NCI-H2196 treated with DMSO at 0.1 percent for 48 hours (cell line): ENCODE results near the gene SUSD3.

Experiments
- DNase-seq: peaks from one replicate; lab custom pipeline; 2025; ENCODE audit not compliant: unreplicated experiment; lab: John Stamatoyannopoulos, UW

SUSD3 gene

DNA sequence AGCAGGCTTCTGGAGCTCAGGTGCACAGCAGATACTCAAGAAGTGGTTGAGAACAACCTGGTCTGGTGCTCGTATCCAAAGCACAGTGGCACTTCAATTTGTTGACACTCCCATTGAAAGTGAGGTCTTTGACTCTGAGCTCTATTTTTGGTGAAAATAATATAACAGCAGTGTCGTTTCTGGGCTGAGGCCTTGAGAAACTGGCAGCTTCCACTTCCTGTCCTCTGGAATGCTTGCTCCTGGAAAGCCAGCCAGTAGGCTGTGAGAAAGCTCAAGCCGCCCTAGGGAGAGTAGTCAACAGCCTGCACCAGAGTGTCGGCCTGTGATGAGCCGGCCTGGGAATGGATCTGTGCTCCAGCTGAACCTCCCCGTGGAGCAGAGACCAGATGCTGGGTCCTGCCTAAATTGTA is 6.8 kb upstream of the SUSD3 start:
- DNase-seq: no peak

DNA sequence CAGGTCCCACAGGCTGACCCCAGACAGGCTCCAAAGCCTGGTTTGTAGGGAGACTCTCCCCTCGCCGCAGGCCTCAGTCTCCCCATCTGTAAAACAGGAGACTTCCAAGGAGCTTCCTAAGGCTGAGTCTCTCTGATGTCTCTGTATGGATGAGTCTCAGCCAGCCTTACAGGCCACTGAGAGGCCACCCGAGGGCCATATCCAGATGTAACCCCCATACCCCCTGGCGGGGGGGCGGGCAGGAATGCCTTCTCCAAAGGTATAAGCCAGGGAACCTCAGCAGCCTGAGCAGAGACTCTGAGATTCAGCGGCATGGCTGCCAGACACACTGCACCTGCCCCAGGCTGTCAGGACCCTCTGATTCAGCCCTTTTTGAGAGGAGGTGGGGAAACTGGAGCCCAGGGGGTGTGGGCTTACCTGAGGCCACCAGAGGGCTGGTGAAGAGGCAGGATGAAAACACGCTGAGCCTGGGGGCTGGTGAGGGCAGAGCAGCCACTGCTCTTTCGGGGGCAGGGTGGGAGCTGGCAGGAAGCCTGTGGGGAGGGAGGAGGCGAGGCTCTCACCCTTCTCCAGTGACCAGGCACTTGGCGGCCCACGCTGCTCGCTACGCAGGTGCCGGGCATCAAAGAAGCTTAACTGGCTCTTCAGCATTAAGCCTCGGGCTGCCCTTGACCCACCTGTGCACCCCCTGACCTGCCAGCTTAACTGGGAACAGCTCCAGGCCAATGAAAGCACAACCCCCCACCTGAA is 5.5 kb upstream of the SUSD3 start:
- DNase-seq: no peak

DNA sequence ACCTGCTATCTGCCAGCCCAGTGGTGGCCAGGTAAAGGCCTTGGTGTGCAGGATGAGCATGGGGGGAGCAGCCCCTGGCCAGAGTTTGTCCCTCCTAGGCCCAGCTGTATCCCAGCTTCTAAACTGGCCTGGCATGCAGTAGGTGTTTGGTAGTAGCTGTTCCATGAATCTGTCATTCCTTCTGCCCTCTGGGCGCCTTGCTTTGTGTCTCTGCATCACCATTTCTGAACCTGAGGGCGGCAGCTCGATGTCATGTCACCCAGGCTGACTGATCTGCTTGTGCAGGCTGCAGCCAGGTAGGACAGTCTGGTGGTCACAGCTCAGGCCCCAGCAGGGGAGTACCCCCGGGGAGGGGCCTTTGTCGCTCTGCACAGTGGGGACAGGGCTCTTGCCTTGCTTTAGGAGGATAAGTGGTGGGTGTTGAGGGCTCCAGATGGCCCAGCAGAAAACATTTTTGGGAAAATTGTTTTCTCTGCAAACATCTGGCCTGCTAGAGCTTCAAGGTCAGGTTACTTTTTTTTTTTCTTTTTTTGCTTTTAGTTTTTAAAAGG is 4.6 kb upstream of the SUSD3 start:
- no peak for DNase-seq

DNA sequence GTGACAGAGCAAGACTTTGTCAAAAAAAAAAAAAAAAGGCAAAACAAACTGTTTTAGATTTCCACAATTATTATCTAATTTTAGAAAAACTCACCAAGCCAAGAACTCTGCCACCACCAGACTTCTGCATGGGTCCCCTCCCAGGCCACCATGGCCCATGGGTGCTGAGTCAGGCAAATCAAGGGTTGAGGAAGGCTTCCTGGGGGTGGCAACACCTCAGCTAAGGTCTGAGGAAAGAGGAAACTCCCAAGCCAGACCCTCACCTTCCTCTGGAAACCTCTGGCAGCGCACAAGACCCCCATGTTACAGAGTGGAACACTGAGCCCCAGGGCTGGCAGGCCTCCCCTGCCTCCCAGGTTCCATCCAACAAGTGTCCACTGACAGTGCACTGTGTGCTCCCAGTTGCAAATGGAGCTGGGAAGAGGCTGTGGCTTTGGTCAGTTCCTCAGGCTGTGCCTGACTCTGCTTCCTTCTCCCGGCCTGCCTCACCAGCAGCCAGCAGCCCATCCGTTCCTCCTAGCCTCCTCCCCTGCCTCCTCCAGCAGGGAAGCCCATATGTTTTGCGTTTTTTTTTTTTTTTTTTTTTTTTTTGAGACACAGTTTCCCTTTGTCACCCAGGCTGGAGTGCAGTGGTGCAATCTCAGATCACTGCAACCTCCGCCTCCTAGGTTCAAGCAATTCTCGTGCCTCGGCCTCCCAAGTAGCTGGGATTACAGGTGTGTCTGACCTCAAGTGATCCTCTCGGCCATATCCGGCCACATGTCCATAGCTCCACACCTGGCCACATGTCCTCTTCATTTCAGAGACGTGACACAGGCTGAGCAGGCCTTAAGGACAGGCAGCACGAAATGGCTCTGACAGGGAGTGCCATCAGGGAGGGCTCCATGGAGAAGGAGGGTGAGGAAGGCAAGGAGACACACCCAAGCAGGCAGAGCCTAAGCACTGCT is 3.5 kb upstream of the SUSD3 start:
- DNase-seq: no peak

DNA sequence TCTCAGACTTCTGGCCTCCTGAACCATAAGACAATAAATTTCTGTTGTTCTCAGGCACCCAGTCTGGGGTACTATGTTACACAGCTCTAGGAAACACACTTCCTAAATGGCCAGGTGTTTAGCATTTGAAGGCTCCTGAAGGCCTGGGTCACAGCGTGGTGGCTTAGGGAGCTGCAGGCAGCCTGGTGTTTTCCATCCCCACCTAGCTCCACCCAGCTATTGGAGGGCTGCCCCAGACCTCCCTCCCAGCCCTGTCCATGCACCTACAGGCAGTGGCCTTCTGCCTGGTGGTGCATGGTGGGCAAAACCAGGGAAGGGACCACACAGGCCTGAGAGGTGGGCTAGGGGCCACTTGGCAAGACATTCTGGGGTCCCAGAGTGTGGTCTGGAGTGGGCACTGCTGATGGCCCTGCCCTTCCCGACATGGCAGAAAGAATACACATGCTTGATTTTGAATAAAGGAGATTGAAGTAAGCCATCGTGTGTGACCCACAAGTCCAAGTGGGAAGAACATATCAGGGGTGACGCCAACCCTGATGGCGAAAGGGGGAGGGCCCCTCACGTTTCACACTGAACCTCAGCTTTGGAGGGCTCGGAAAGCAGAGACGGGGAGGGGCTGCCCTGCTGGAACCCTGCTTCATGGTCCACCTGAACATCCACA is 1.3 kb upstream of the SUSD3 start:
- no peak for DNase-seq

DNA sequence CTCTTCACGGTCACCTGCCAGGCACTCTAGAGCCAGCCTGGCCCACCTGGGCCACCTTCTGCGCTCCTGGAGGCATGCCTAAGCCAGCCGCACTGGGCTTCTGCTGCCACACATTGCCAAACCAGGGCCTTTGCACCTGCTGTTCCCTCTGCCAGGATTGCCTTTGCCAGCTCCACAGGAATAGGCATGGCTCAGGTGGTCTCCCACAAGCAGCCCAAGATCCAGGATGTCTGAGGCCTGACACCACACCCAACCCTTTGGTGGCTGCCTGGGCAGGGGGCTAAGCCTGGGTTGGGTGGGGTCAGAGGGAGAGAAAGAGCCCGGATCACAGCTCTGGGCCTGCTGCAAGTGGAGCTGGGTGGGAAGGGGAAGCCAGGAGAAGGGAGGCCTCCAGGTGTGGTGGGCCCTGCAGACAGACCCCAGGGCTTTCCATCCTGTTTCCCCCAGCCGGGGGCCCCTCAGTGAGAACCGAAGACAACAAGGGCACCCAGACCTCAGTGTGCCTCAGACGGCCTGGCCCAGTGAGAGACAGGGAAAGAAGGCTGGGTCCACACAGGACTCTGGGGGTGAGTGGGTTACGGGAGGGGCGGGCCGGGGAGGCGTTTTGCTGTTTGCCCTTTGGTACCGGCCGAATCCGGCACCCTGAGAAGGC is 672 bp upstream of the SUSD3 start:
- DNase-seq: no peak

DNA sequence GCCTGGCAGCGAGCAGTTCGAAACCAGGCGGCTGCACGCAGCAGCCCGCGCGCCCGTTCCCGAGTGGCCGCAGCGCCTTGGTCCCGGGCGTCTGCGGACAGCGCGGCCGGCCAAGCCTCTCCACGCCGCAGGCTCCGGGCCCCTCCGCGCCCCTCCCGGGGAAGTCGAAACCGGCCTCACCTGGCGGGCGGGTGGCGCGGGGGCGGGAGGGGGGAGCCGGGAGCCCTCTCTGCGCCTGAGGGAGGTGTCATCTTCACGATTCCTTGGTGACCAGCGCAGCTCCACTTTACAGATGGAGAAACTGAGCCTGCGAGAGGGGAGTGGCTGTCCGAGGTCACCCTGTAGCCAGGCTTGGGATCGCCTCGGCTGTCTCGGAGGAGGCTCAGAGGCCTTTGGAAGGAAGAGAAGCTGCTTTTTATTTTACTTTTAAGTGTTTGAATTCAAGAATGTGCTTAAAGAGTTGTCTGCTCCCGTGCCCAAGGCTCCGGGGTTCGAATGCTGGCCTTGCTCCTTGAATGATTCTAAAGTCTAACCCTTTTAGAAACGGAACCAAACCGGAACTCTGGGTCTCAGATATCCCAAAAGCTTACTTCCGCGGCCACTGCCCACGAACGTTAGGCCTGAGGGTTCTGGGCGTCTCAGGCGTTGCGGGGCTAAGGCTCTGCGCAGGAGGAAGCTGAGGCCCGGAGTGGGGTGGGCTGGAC is 662 bp downstream of the SUSD3 start:
- no peak for DNase-seq

DNA sequence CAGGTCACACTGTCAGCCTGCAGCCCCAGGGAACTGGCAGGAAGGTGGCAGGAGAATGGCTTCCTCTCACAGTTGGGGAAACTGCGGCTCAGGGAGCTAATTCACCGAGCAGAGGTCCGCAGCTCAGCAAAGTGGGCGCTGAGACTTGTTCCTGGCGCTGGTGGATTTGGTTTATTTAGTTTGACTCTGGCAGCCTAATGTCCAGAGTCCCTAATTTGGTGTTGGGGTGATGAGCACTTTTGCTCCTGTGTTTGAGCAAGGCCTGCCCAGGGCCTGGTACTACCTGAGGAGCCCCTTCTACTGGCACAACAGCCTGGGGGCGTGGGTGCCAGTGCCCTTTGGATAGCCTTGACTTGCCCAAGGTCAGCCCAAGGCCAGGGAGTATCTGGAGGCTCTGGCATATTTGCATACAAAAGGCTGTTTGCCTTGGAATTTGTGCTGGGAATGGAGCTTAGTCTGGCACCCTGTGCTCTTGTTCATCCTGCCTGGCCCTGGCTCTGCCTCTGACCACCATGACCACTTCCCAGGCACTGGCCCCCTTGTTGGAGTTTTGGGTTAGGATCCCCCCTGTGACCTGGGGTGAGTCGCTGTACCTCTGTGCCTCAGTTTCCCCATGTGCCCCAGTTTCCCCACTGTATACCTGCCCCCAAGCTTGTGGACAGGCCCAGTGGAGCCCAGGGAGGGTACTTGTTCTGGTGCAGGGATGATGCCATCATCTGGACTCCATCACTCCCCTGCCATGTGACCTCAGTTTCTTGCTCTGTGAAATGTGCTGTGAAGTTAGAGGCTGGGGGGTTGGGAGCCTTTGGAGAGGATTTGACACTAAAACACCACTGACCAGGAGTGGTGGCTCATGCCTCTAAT is 1.4 kb downstream of the SUSD3 start:
- DNase-seq: no peak

DNA sequence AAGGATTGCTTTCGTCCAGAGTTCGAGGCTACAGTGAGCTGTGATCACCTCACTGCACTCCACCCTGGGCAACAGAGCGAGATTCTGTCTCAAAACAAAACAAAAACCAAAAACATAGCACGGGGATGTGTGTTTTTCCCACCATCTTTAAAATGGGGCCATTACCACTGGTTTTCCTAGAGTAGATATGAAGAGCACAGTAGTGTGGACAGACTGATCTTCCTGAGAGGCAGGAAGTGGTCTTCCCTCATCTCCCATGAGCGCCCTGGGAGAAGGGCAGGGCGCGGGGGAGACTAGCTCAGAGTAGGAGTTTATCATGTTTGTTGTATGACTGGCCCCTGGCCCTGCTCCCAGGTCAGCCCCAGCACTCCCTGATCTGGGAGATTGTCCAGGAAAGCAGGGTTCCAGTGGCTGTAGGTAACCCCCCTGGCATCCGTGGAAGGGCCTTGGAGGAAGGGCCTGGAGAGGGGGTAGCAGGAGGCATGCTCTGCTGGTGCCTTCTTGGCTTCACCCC is 2.3 kb downstream of the SUSD3 start:
- no peak for DNase-seq

DNA sequence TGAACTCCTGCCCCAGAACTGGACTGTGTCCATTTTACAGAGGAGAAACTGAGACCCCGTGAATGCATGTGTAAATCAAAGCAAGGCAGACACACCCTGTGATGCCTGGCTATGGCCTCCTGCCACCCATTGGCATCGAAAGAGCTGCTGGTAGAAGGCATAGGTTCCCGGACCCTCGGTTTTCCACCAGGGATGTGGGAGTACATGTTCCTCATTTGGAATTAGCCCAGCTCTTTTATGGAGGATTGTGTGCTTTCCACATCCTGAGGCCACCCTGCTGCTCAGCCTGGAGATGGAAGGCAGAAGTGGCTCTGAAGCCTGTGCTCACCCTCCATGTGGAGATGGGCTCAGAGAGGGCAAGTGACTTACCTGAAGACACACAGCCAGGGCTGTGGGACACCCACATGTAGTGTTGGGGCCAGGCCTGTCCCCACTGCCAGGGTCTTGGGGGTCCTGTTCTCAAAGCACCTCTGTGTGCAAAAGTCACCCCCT is 2.8 kb downstream of the SUSD3 start:
- no peak for DNase-seq

DNA sequence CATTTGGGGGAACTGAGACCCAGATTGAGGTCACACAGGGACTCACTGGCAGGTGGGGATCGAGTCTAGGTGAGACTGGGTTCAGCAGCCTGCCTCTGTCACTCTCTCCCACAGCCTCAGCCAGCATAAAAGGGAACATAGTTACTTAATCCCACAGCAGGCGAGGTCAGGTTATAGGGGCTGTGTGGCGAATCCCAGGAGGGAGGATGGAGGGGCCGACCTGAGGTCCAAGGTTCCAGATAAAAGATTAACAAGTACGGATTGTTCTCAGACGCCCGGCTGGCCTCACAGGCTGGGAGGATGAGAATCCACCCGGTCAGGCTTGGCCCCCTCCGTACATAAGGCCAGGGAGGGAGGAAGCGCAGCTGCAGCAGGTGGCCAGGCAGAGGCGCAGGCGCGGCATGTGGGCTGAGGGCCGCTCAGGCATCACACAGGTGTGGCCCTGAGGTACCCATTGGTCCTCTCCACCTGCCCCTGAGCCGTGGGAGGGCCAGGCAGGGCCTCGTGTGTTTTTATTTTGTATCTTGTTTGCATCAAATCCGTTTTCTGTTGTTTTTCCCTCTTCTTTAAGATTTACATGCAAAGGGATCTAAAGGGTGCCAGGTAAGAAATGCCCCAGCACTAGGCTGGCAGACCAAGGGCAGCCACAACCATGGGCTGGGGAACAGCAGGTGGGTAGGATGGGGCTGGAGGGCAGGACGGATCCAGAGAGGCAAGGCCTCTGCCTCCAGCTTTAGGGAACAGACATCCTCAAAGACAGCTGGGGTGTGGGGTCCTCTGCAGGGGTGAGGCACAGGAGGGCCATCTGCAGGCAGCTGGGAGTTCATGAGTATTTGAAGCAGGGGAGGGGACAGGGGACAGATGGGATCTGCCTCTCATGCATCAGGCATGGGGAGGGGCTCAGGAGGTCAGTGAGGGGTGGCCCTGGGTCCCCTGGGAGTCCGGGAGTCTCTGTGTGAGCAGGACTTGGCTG is 3.6 kb downstream of the SUSD3 start:
- DNase-seq: no peak

DNA sequence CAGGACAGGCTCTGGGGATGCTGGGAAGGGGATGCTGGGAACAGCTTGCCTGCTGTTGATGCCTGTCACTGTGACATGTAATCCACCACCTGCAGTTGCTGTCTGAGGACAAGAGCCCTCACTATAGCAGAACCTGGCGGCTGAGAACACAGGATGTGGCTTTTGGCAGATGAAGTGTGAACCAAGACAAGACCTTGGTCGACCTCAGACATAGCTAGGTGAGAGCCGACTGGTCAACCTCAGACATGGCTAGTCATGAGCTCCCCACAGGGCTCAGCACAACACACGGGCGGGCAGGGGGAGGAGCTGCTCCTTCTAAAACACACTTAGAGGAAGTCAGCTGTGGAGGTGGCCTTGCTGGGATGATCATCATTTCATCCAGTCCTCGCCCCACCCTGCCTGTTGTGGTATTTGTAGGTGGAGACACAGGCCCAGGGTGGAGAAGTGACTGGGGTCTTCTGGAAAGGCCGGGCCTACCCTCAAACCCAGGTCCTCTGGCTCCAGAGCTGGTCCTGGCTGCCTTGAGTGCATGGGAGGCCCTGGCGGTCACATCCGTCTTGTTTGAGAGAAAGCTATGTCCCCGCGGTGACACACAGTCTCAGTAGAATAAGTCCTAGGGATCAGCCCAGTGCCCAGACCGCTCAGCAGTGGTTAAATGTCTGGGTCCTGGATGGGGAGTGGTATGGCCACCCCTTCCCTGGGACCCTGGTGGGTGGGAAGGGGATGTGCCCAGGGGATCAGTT is 6.1 kb downstream of the SUSD3 start:
- peak; percentile 57 for DNase-seq

DNA sequence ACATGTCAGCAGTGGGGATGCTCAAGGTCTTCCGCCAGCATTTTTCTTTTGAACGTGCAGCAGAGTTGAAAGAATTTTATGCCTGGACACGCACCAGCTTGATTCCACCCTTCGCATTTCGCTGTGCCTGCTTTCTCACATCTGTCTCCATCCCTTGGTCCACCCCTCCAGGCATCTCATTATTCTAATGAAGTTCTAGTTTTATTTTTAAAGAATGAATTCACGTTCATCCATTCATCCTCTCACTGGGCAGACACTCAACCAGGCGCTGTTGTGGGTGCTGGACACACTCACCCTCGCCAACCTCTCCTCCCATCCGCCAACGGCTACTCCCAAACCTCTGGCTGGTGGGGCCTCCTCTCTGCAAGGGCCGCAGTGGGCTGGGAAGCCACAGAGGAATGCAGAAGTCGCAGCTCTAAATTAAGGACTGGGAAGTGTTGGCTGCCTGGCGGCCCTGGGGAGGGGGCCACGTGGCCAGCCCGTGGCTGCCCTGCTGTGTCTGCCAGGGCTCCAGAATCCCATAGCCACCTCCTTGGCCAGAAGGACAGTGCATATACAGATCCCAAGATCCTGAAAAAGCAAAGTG is 6.7 kb downstream of the SUSD3 start:
- no peak for DNase-seq

DNA sequence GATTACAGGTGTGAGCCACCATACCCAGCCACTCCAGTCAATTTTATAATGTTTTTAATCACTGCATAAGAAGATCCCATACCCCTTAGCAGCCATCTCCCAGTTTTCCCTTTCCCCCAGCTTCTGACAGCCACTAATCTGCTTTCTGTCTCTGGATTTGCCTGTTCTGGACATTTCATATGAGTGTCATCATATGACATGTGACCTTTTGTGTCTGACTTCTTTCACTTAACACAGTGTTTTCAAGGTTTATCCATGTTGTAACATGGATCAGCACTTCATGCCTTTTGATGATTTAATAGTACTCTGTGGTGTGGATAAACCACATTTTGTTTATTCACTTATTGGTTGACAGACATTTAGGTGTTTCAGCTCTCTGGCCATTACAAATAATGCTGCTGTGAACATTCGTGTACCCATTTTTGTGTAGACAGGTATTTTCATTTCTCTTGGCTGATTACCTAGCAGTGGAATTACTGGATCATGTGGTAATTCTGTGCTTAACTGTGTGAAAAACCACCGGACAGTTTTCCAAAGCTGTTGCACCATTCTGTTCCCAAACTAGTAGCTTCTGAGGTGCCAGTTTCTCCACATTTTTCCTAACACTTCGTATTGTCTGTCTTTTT is 8.6 kb downstream of the SUSD3 start:
- DNase-seq: no peak

DNA sequence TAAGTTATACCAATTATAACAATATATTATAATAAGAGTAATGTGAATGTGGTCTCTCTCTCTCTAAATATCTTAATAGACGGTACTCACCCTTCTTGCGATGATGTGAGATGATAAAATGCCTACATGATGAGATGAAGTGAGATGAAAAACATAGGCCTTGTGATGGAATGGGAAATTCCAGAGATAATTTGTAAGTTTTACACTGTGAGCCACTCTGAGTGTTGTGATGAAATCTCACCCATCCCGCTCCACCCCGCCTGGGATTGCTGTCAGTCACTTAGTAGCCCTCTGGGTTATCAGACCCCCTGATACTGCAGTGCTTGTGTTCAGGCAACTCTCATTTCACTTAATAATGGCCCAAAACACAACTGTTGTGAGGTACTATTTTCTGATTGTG is 10.5 kb downstream of the SUSD3 start:
- DNase-seq: no peak

DNA sequence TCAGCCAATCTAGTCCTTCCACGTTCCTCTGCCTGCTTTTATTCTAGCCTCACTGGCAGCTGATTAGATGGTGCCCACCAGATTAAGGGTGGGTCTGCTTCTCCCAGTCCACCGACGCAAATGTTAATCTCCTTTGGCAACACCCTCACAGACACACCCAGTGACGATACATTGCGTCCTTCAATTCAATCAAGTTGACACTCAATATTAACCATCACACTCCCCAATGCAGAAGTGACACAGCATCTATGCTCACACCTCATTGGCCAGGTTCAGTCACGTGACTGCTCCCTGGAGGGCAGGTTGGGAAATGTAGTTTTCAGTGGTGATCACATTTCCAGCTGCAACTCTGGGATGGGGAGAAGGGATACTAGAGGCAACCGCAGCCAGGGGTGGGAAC is 13.0 kb downstream of the SUSD3 start:
- no peak for DNase-seq
